PFSK-1 (cell line): Measurements from ENCODE around the gene COL7A1.

Experiments used
- FOXP2 ChIP-seq: optimal IDR thresholded peaks from 2 replicates; pipeline ENCODE3; 2011; ENCODE audit warnings: borderline replicate concordance, control low read depth, inconsistent platforms; ENCODE audit not compliant: insufficient read depth; ENCODE audit errors: extremely low read length, extremely low read depth
- POLR2AphosphoS5 ChIP-seq: IDR thresholded peaks from 2 replicates; pipeline ENCODE4 v1.6.1; 2012; ENCODE audit warnings: low read depth, mild to moderate bottlenecking, control low read depth, low read length, moderate library complexity
- SIN3A ChIP-seq: IDR thresholded peaks from 2 replicates; pipeline ENCODE4 v1.6.1; 2012; ENCODE audit warnings: mild to moderate bottlenecking, low read length, moderate library complexity, borderline replicate concordance; ENCODE audit not compliant: insufficient read depth
- TAF1 ChIP-seq: IDR thresholded peaks from 2 replicates; pipeline ENCODE4 v1.6.1; 2012; ENCODE audit warnings: low read length, control low read depth, borderline replicate concordance; ENCODE audit not compliant: insufficient read depth
- TF ChIP-seq, protein P1 (sequence below), 2 experiments: IDR thresholded peaks; 2 replicates each; pipeline versions ENCODE4 v1.6.1 to v1.8.0; 2011 to 2012; ENCODE audit warnings: low read depth in 2 of 2, low read length in 2 of 2, control low read depth in 1 of 2, inconsistent platforms in 1 of 2, mild to moderate bottlenecking in 1 of 2, moderate library complexity in 1 of 2; ENCODE audit not compliant: insufficient read depth in 1 of 2

Gene COL7A1

DNA sequence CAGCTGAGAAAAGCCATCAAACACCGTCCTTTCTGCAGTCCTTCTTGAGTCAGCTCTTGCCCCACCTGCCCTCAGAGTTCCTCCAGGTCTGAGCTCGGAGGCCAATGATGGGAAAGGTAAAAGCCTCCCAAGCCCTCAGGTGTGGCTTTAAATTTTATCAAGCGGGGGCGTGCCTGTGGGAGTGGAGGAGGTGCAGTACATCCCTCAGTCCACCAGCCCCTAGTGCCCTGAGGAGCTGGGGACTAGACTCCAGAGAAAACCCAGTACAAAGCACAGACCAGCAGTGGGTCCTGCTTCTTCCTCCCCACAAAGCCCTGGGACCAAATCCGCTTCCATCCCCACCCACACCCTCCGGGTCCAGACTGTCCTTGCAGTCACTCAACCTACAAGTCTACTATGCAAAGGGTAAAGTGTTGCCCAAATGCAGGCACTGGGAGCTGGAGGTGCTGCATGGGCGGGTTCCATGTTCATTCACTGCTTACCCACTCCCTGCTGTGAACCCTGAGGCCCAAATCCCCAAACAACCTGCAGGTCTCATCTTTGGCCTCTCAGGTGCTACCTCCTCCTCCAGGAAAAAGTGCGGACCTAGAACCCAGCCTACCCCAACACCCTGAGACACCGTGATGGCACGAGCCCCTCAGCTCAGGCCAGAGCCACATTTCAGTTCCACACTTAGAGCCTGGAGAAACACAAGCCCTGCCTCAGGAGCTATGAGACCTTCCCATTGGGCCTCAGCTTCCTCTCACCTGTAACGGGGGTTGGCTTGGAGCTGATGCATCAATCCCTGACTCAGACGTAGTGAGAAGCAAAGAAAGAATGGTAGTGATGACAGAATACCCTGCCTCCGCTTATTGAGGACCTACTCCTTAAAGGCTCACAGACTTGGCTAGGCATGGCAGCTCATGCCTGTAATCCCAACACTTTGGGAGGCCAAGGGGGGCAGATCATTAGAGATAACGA, 41.0 kb downstream of the COL7A1 start:
- TF ChIP-seq SIN3A: no peak
- TF ChIP-seq, protein P1, sequence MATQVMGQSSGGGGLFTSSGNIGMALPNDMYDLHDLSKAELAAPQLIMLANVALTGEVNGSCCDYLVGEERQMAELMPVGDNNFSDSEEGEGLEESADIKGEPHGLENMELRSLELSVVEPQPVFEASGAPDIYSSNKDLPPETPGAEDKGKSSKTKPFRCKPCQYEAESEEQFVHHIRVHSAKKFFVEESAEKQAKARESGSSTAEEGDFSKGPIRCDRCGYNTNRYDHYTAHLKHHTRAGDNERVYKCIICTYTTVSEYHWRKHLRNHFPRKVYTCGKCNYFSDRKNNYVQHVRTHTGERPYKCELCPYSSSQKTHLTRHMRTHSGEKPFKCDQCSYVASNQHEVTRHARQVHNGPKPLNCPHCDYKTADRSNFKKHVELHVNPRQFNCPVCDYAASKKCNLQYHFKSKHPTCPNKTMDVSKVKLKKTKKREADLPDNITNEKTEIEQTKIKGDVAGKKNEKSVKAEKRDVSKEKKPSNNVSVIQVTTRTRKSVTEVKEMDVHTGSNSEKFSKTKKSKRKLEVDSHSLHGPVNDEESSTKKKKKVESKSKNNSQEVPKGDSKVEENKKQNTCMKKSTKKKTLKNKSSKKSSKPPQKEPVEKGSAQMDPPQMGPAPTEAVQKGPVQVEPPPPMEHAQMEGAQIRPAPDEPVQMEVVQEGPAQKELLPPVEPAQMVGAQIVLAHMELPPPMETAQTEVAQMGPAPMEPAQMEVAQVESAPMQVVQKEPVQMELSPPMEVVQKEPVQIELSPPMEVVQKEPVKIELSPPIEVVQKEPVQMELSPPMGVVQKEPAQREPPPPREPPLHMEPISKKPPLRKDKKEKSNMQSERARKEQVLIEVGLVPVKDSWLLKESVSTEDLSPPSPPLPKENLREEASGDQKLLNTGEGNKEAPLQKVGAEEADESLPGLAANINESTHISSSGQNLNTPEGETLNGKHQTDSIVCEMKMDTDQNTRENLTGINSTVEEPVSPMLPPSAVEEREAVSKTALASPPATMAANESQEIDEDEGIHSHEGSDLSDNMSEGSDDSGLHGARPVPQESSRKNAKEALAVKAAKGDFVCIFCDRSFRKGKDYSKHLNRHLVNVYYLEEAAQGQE (IDR thresholded peaks at IDR 0.05; ENCODE audit: insufficient read depth in 1 of 2, low read depth in 2 of 2, low read length in 2 of 2): no peak
- TF ChIP-seq FOXP2: no peak
- no peak for TF ChIP-seq TAF1
- no peak for TF ChIP-seq POLR2AphosphoS5

DNA sequence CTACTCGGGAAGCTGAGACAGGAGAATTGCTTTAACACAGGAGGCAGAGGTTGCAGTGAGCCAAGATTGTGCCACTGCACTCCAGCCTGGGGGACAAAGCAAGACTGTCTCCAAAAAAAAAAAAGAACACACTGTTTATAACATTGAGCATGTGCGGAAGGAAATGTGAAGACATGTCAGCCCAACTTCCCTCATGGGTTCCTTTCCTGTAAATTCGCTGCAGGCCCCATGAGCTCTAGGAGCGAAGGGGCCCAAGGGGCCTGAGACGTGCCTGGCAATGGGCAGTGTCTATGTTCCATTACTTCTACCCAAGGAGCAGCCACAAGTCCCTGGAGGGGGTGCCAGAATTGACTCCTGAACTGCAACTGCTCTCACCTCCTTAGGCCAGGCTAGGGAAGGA, 41.8 kb downstream of the COL7A1 start:
- TF ChIP-seq POLR2AphosphoS5 (no peak), SIN3A (no peak), TAF1 (no peak), FOXP2 (no peak)
- TF ChIP-seq, protein P1 (IDR thresholded peaks at IDR 0.05; ENCODE audit: insufficient read depth in 1 of 2, low read depth in 2 of 2, low read length in 2 of 2): no peak

DNA sequence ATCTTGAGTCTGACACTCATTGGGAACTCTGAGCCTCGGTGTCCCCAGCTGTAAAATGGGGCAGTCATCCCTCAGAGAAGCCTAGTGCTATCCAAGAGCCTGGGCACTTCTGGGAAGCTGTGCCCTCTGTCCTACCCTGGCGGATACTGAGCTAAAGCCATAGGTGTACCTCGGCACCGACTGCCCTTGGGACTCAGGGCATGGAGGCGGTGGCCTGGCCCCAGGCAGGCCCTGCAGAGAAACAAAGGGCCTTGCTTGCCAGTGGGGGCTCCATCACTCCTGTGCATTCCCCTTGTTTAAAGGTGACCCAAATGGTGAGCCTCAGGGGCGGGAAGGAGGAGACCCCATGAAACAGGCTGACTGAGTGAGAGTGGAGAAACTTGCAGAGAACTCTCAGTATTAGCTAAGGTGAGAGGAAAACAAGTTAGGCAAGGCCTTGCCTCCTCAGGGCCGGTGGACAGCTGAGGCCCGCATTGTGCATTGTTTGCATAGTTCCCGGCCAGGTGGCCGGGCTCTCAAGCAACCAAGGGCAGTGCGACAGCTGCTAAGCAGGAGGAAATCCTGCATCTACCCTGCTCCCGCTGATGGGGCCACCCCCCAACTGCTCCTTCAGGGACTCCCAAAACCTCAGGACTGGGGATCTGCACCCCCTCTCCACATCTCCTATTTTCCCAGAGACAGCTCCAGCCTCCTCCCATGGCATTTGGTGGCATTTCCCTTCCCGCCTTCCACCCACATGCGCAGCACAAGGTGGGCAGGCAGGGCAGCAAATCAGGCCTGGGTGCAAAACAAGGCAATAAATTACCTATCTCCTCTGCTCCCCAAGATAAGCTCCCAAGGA, 42.8 kb downstream of the COL7A1 start:
- TF ChIP-seq POLR2AphosphoS5 (no peak), FOXP2 (no peak), SIN3A (no peak), TAF1 (no peak)
- TF ChIP-seq, protein P1 (IDR thresholded peaks at IDR 0.05; ENCODE audit: insufficient read depth in 1 of 2, low read depth in 2 of 2, low read length in 2 of 2): no peak

DNA sequence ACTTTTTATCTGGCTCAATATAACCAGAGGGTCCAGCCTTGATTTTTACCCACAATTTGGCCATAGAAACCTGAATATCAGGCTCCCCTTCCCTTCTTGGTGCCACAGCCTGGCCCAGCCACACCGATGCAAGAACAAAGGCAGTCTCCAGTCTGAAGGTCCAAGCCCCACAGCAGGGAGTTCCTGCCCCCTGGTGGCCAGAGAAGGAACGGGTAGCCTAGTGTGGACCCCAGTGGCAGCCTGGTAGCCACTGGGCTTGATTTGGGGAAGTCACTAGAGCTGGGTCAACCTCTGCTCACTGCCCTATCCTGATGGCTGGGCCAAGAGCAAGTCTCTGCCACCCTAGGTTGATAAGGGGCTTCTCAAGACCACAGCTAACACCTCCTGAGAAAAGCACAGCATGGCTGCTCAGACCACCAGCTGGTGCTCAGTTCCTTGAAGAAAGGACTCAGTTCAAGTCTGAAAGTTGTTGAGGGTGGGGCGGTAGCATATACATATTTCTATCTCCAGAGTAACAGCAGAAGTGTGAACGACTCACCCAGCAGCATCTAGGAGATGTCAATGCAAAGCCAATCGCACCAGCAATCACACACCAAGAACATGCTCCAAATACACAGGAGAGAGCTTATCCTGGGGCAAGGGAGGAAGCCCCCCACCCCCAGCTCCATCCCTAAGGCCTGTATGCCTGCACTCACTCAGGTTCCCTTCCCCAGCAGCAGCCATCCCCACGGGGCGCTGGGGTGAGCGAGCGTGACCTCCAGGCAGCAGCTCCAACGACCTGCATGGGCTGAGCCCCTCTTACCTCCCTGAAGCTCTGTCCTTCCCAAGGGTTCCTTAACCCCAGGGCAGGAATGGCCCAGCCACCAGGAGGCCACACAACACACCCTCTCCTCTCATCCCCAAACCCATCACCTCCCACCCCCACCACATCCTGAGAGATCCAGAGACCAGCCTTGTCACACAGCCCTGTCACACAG, 46.1 kb downstream of the COL7A1 start:
- no peak for TF ChIP-seq SIN3A
- TF ChIP-seq, protein P1 (IDR thresholded peaks at IDR 0.05; ENCODE audit: insufficient read depth in 1 of 2, low read depth in 2 of 2, low read length in 2 of 2): no peak
